GM19467 (cell line): ENCODE measurements around the gene ZNHIT2.
"Not testable (repeated sequence)": the region's sequence is repeated elsewhere in the genome, so short reads cannot be mapped to it uniquely, and the experiment has no call there.

Source experiments
- ATAC-seq: cut with Tn5 transposase; IDR thresholded peaks from one replicate; pipeline ENCODE4 v1.9.1; 2021; ENCODE audit warnings: mild to moderate bottlenecking, moderate library complexity; ENCODE audit not compliant: unreplicated experiment

ZNHIT2 gene

DNA sequence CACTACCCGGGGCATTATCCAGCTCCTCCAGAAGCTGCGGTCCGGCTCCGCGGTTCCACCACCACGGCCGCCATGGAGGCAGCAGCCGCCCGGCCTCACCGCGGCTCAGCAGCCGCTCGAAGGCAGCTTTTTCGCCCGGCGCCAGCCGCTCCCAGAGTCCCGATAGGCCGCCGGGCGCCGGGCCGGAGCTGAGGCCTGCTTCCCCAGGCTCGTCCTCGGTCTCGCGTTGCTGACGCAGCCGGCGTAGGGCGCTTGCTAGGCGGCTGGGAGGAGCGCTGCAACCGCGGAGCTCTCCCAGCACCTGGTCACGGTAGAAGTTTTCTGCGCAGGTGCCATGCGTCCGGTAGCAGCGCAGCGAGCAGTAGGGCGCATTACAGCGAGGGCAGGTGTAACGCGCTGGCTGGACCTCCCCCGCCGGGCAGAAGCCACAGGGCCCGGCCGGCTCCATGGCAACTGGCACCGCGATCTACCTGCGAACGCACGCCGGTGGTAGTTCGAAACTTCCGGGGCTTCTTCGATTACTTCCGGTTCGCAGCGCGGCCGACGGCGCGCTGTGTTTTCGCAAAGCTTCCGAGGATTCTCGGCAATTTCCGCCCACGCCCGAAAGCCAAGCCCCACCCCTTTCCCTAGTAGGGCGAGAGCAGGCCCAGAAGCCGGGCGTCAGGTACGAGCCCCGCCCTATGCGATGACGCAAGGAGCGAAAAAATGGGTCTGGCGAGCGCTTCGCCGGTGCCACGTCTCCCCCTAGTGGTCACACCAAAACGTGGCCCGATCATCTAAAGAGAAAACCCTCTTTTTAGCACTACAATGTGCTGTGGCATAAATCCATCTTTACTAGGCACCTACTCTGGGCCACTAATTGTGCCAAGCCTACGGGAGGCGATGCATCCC is at the start of gene ZNHIT2:
ZNHIT2 (minus strand) TSS at position 496 of the 891 bp plus-strand sequence; CDS start at position 448, 48 bp downstream.
- peak; percentile 49 for ATAC-seq

DNA sequence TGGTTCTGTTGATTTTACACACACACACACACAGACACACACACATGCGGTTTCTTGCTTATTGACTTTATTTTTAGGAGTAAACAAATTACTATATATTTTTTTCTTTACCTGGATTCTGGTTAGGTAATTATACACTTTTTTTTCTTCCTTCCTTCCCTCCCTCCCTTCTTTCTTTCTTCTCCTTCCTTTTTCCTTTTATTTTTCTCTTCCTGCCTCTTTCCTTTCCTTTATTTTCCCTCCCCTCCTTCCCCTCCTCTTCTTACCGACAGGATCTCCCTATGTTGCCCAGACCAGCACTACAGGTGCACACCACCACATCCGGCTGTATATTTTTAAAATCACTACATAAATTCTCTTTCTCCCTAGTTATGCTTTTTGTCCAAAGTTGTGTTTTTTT is 49.4 kb upstream of the ZNHIT2 start:
- ATAC-seq, result no peak

GRCh38 chr11:65165410-65166317 is 48.2 kb upstream of the ZNHIT2 start:
- ATAC-seq, result no peak

GRCh38 chr11:65163684-65164083 is 46.2 kb upstream of the ZNHIT2 start:
- no peak for ATAC-seq

DNA sequence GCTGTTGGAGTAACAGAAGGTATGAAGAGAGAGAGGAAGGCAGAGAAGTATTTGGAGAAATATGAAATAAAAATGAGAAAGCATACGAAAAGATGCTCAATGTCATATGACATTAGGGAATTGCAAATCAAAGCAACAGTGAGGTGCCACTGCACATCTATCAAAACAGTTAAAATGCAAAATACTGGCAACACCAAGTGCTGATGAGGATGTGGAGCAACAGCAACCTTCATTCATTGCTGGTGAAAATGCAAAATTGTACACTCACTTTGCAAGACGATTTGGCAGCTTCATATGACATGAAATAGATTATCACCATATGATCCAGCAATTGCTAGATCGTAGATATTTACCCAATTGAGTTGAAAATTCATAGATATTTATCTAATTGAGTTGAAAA is 43.1 kb upstream of the ZNHIT2 start:
- ATAC-seq, result no peak

GRCh38 chr11:65159012-65159411 is 41.5 kb upstream of the ZNHIT2 start:
- peak; percentile 79 for ATAC-seq

DNA sequence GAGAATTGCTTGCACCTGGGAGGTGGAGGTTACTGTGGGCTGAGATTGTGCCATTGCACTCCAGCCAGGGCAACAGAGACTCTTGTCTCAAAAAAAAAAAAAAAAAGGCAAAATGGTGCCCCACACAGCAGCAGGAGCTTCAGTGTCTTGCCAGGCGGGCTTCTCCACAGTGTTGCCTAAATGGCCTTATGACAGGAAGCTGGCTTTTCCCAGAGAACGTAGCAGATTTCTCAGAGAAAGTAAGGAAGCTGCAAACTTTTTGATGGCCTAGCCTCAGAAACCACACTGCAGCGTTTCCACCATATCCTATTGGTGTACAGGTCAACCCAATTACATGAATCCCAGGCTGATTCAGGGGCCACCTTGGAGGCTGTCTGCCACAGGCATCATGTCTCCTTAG is 39.8 kb upstream of the ZNHIT2 start:
- ATAC-seq, result no peak

GRCh38 chr11:65156926-65157325 is 39.4 kb upstream of the ZNHIT2 start:
- no peak for ATAC-seq

DNA sequence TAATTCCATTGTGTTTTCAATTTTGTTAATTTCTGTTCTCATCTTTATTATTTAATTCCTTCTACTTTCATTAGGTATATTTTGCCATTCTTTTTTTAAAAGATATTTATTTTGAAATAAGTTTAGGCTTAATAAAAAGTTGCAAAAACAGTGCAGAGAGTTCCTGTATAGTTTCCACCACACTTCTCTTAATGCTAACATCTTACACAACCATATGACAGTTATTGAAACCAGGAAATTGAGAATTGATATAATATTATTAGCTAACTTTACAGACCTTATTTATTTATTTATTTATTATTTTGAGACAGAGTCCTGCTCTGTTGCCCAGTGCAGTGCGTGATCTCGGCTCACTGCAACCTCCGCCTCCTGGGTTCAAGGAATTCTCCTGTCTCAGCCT is 38.8 kb upstream of the ZNHIT2 start:
- ATAC-seq, result no peak

DNA sequence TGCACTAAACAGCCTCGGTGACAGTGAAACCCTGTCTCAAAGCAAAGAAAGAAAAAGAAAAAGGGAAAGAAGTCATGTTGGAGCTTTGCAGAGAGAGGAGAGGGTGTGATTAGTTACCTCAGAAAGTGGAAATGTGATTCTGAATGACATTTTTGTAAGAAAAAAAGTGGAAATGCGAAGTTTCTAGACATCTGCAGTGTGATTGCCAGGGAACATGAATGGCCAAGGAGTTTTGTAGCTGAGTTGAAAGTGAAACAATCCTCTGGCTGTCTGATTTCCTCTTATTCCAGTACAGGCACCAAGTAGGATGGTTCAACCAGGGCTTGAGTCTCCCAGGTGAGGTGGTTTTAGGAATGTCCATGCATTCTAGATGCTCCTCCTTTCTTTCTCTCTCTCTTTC is 34.6 kb upstream of the ZNHIT2 start:
- no peak for ATAC-seq

- ATAC-seq, result no peak
Measured at GRCh38 chr11:65151331-65151899, 33.9 kb upstream of the ZNHIT2 start.

GRCh38 chr11:65150509-65151299 is 33.2 kb upstream of the ZNHIT2 start:
- no peak for ATAC-seq

DNA sequence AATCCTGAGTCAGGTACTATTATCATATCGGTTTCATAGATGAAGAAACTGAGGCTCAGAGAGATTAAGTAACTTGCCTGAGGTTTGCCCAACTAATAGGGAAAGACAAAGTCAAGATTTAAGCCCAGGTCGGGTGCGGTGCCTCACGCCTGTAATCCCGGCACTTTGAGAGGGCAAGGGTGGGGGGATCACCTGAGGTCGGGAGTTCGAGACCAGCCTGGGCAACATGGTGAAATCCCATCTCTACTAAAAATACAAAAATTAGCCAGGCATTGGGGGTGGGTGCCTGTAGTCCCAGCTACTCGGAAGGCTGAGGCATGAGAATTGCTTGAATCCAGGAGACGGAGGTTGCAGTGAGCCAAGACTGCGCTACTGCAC is 32.6 kb upstream of the ZNHIT2 start:
- ATAC-seq, result not testable (repeated sequence)

GRCh38 chr11:65148657-65149056 is 31.2 kb upstream of the ZNHIT2 start:
- no peak for ATAC-seq

DNA sequence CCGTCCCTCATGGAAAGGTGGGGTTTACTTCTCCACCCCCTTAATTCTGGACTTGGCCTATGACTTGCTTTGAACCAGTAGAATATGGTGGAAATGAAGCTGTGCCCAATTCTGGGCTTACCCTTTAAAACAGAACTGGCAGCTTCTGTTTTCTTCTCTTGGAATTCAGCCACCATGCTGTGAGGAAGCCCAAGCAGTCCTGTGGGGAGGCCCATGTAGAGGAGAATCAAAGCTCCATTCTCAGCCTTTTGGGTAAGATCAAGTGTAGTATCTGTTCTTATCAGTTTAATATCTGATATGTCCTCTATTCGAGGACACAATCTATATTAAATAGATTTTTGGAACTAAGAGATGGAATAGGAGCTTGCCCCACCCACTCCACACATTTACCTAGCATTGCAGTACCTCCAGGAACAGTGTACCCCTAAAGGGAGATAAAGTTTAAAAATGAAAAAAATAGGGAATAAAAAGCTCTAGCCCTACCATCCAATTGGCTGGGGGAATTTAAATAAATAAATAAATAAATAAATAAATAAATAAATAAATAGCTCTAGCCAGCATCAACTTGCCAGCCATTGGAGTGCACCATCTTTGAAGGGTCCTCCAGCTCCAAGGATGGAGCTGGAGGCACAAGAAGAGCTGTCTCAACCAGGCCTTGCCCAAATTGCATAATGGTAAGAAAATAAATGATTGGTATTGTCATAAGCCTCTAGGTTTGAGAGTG is 30.0 kb upstream of the ZNHIT2 start:
- no peak for ATAC-seq

DNA sequence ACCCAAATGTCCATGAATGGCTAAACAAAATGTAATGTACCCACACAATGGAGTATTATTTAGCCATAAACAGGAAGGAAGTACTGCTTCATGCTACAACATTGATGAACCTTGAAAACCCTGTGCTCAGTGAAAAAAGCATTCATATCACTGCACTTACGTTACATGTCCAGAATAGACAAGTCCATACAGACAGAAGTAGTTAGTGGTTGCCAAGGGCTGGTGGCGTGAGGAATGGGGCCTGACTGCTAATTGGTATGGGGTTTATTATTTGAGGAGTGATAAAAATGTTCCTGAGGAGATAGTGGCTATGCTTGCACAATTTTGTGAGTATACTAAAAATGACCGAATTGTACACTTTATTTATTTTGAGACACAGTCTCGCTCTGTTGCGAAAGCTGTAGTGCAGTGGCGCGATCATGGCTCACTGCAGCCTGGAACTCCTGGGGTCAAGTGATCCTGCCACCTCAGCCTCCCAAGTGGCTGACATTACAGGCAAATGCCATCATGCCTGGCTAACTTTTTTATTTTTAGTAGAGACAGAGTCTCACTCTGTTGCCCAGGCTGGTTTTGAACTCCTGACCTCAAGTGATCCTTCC is 24.5 kb upstream of the ZNHIT2 start:
- ATAC-seq, result no peak

GRCh38 chr11:65136515-65137096 is 19.1 kb upstream of the ZNHIT2 start:
- no peak for ATAC-seq

DNA sequence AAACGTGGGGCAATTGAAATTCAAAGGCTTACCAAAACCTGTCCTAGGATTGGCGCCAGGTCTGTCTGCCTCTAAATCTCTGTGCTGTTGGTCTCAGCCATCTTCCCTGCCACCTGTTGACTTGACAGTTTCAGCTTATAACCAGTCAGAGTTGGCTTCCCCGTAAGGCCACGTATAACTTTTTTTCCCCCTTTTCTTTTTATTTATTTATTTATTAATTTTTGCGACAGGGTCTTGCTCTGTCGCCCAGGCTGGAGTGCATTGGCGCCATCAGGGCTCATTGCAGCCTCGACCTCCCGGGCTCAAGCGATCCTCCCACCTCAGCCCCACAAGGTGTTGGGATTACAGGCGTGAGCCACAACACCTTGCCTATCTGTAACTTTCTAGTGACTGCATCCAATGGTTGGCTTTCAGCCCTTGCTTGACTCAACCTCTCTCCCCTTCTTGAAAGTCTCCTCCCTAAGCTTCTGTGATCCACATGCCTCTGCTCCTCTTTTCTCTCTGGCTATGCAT is 18.2 kb upstream of the ZNHIT2 start:
- no peak for ATAC-seq
